GM18511 (cell line): ENCODE results near the gene CTXN2.
A peak's percentile ranks its signal among the peaks of the same experiment; 100 is the strongest.

Experiments used
- ATAC-seq: cut with Tn5 transposase; IDR thresholded peaks from one replicate; pipeline ENCODE4 v1.9.1; 2021; ENCODE audit warnings: mild to moderate bottlenecking, moderate library complexity; ENCODE audit not compliant: unreplicated experiment

CTXN2 gene

GRCh38 chr15:48221885-48222284 lies 30.4 kb downstream of the CTXN2 start:
- ATAC-seq: no peak

DNA sequence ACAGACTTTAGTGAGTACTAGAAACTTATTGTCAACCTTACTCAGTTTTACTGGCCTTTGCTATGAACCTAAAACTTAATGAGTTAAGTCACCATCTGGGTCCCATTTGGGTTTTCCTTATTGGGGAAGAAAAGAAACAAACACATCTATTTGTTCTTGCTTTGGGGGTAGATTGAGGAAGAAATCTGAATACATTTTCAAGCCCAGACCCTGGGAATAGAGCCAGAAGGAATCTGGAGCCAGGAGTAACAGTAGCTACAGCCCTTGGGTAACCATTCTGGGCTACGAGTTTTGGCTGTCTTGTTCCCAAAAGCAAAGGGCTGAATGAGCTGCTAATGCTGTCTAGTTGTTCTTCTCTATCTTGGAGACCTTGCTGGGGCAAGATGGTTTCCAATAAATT lies 31.2 kb downstream of the CTXN2 start:
- ATAC-seq: no peak

GRCh38 chr15:48225771-48226170 lies 34.3 kb downstream of the CTXN2 start:
- ATAC-seq: no peak

DNA sequence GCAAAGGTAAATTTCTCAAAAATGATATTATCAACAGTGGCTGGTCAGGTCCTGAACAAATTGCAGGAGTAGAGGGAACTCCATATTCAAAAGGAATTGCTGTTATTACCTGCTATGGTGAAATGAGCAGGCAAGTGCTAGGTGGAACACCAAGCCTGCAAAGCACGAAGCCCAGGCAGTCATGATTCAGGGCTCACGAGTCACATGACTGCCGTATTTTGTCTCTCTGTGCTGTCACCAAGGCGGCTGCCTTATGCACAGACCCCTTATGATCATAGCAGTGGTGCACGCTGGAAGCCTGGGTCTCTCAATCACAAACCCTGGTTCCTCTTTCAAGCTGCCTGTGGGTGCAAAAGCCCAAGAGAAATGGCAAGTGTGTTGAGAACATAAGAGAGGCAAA lies 39.0 kb downstream of the CTXN2 start:
- ATAC-seq: no peak

DNA sequence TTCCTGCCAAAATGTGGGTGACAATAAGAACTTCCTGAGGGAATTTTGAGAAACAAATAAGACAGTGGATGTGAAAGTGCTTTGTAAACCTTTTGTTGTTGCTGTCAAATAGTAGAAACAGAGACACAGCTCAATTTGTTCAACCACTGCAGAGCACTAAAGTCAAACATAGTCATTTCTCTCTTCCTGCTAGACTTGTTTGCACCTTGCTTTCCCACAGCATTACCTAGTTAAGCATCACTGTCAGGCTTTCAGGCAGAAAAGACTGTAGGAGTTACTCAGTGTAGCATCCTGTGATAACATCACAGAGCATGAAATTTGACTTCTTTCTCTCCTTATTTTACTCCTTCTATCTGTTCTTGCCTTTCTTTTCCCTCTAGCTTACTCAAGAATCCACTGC lies 41.8 kb downstream of the CTXN2 start:
- ATAC-seq: no peak

GRCh38 chr15:48239334-48239733 lies 47.9 kb downstream of the CTXN2 start:
- ATAC-seq: no peak

- no peak for ATAC-seq
Observed at GRCh38 chr15:48242015-48242414, 50.5 kb downstream of the CTXN2 start.

GRCh38 chr15:48242535-48242934 lies 51.1 kb downstream of the CTXN2 start:
- ATAC-seq: no peak

- no peak for ATAC-seq
Observed at GRCh38 chr15:48244921-48245320, 53.5 kb downstream of the CTXN2 start.

GRCh38 chr15:48248414-48248813 lies 56.9 kb downstream of the CTXN2 start:
- no peak for ATAC-seq

DNA sequence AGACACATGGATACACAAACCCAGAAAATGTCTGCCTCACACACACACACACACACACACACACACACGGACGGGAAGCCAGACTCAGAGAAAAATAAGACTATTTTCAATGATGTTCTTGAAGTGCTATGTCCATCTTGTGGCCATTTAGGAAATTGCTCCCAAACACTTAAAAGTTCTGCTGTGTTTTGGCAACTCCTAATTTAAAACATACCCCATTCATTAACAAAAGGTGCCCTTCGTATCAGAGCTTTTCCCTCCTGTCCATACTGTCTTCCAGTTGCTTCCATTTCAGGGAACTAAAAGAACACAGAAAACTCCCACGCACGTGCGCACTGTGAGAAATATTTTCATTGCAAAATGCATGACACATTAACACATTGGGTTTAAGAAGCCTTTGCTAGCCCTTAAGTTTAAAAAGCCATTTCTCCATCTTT lies 59.2 kb downstream of the CTXN2 start:
- ATAC-seq: peak; percentile 68

- no peak for ATAC-seq
Observed at GRCh38 chr15:48253172-48253571, 61.7 kb downstream of the CTXN2 start.
